Hypothalamus (tissue), 51 donors: ENCODE data around the gene GARIN3.
"Not testable (repeated sequence)": the region's sequence is repeated elsewhere in the genome, so short reads cannot be mapped to it uniquely, and the experiment has no call there.

Source experiments
- DNase-seq, 51 donors: peaks; one replicate each; lab custom pipeline; 2025; lab: John Stamatoyannopoulos, UW

Gene GARIN3

GRCh38 chr5:157186309-157187045, 20.4 kb upstream of the GARIN3 start:
- no peak for DNase-seq

GRCh38 chr5:157185122-157185521, 19.1 kb upstream of the GARIN3 start:
- not testable (repeated sequence) for DNase-seq

- DNase-seq, result no peak
Observed at GRCh38 chr5:157184117-157184670, 18.1 kb upstream of the GARIN3 start.

GRCh38 chr5:157182143-157182757, 16.2 kb upstream of the GARIN3 start:
- no peak for DNase-seq

GRCh38 chr5:157180374-157181264, 14.6 kb upstream of the GARIN3 start, which contains the start of gene ITK:
Gene ITK, plus strand, starts transcription at chr5:157180840. Its CDS starts 138 bp downstream, at chr5:157180978.
- no peak for DNase-seq

- DNase-seq, result no peak
Observed at GRCh38 chr5:157178966-157179365, 12.9 kb upstream of the GARIN3 start.

GRCh38 chr5:157177953-157178352, 11.9 kb upstream of the GARIN3 start:
- no peak for DNase-seq

GRCh38 chr5:157175071-157175612, 9.1 kb upstream of the GARIN3 start:
- DNase-seq, result no peak

- no peak for DNase-seq
Observed at GRCh38 chr5:157172403-157172802, 6.3 kb upstream of the GARIN3 start.

- no peak for DNase-seq
Observed at GRCh38 chr5:157168286-157168685, 2.2 kb upstream of the GARIN3 start.

- no peak for DNase-seq
Observed at GRCh38 chr5:157167214-157167621, 1.2 kb upstream of the GARIN3 start.

- no peak for DNase-seq
Observed at GRCh38 chr5:157165668-157166067, 396 bp downstream of the GARIN3 start.

GRCh38 chr5:157165261-157165660, 803 bp downstream of the GARIN3 start:
- DNase-seq, result no peak

GRCh38 chr5:157164521-157164920, 1.5 kb downstream of the GARIN3 start:
- DNase-seq, result no peak

- no peak for DNase-seq
Observed at GRCh38 chr5:157162919-157163510, 3.0 kb downstream of the GARIN3 start.

- no peak for DNase-seq
Observed at GRCh38 chr5:157161996-157162395, 4.1 kb downstream of the GARIN3 start.

GRCh38 chr5:157160001-157160400, 6.1 kb downstream of the GARIN3 start:
- no peak for DNase-seq

- DNase-seq, result no peak
Observed at GRCh38 chr5:157159209-157159751, 6.8 kb downstream of the GARIN3 start.

- no peak for DNase-seq
Observed at GRCh38 chr5:157157293-157157891, 8.7 kb downstream of the GARIN3 start.

GRCh38 chr5:157155297-157155696, 10.8 kb downstream of the GARIN3 start:
- no peak for DNase-seq
